ENCODE results near the gene SVEP1.

- TF ChIP-seq CTCF (IDR thresholded peaks at IDR 0.05; ENCODE audit: low read length) (no peak), EZH2 (IDR thresholded peaks at IDR 0.05; ENCODE audit: borderline replicate concordance, low read length) (no peak)
These were observed 22.7 kb upstream of the SVEP1 start for GRCh38 chr9:110602281-110602680.

All from OCI-LY1 (cell line).